Measurements from ENCODE around the gene GTF2B.
"Not testable (repeated sequence)": the region's sequence is repeated elsewhere in the genome, so short reads cannot be mapped to it uniquely, and the experiment has no call there.

The GTF2B gene

GRCh38 chr1:88885933-88886332 lies 5.4 kb downstream of the GTF2B start:
- DNase-seq (ENCODE audit: low read depth, low spot score): no peak

GRCh38 chr1:88883156-88883555 lies 8.2 kb downstream of the GTF2B start:
- no peak for DNase-seq (ENCODE audit: low read depth, low spot score)

- not testable (repeated sequence) for DNase-seq (ENCODE audit: low read depth, low spot score)
Measured at GRCh38 chr1:88880717-88881116, 10.7 kb downstream of the GTF2B start.

- no peak for DNase-seq (ENCODE audit: low read depth, low spot score)
Measured at GRCh38 chr1:88878731-88879130, 12.6 kb downstream of the GTF2B start.

- DNase-seq (ENCODE audit: low read depth, low spot score): no peak
Measured at GRCh38 chr1:88877911-88878310, 13.5 kb downstream of the GTF2B start.

- no peak for DNase-seq (ENCODE audit: low read depth, low spot score)
Measured at GRCh38 chr1:88877382-88877825, 14.0 kb downstream of the GTF2B start.

GRCh38 chr1:88876573-88877365 lies 14.6 kb downstream of the GTF2B start:
- DNase-seq (ENCODE audit: low read depth, low spot score): no peak

- no peak for DNase-seq (ENCODE audit: low read depth, low spot score)
Measured at GRCh38 chr1:88875595-88875994, 15.8 kb downstream of the GTF2B start.

- no peak for DNase-seq (ENCODE audit: low read depth, low spot score)
Measured at GRCh38 chr1:88873737-88874349, 17.5 kb downstream of the GTF2B start.

- not testable (repeated sequence) for DNase-seq (ENCODE audit: low read depth, low spot score)
Measured at GRCh38 chr1:88869644-88870043, 21.7 kb downstream of the GTF2B start.

GRCh38 chr1:88867743-88868521 lies 23.4 kb downstream of the GTF2B start:
- no peak for DNase-seq (ENCODE audit: low read depth, low spot score)

- DNase-seq (ENCODE audit: low read depth, low spot score): no peak
Measured at GRCh38 chr1:88851303-88852063, 39.9 kb downstream of the GTF2B start.

GRCh38 chr1:88847643-88848042 lies 43.7 kb downstream of the GTF2B start:
- DNase-seq (ENCODE audit: low read depth, low spot score): no peak

- DNase-seq (ENCODE audit: low read depth, low spot score): no peak
Measured at GRCh38 chr1:88825721-88826120, 65.6 kb downstream of the GTF2B start.

- not testable (repeated sequence) for DNase-seq (ENCODE audit: low read depth, low spot score)
Measured at GRCh38 chr1:88819642-88820041, 71.7 kb downstream of the GTF2B start.

- no peak for DNase-seq (ENCODE audit: low read depth, low spot score)
Measured at GRCh38 chr1:88813471-88813870, 77.9 kb downstream of the GTF2B start.

- DNase-seq (ENCODE audit: low read depth, low spot score): no peak
Measured at GRCh38 chr1:88812366-88812765, 79.0 kb downstream of the GTF2B start.

- no peak for DNase-seq (ENCODE audit: low read depth, low spot score)
Measured at GRCh38 chr1:88803444-88803843, 87.9 kb downstream of the GTF2B start.

- DNase-seq (ENCODE audit: low read depth, low spot score): no peak
Measured at GRCh38 chr1:88802950-88803349, 88.4 kb downstream of the GTF2B start.

Measured in activated naive CD8-positive, alpha-beta T cell treated with anti-CD3 and anti-CD28 coated beads, Interleukin-2, amount 50 U/mL, for 16 hours (primary cell).